Raji (cell line): ENCODE data around the gene ANKRD31.

Experiments used
- POLR2A ChIP-seq: IDR thresholded peaks from 2 replicates; pipeline ENCODE4 v1.6.1; 2011; ENCODE audit warnings: low read depth, low read length, control low read depth; ENCODE audit not compliant: insufficient read depth

The ANKRD31 gene

GRCh38 chr5:75108931-75109596, 127.6 kb downstream of the ANKRD31 start:
- TF ChIP-seq POLR2A: no peak

- no peak for TF ChIP-seq POLR2A
Observed at GRCh38 chr5:75108515-75108914, 128.2 kb downstream of the ANKRD31 start.

DNA sequence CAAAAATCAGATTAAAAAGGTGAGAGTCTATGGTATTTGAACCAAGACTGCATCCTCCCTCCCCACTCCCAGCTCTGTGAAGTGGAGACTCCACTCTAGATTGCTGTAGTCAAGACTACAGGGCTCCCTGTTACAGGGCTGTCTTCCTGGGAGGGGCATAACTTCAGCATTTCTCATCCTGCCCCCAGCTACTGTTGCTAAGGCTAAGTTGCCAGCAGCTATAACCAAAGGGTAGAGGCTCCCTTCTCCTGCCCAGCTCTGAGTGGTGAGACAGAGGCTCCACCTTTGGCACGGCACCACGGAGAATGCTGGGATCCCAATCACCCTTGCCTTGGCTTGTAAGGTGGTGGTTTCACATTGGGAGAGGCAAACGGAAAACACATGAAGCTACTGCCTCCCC, 145.1 kb downstream of the ANKRD31 start:
- no peak for TF ChIP-seq POLR2A

- no peak for TF ChIP-seq POLR2A
Observed at GRCh38 chr5:75089662-75090061, 147.0 kb downstream of the ANKRD31 start.

- TF ChIP-seq POLR2A: no peak
Observed at GRCh38 chr5:75089137-75089536, 147.5 kb downstream of the ANKRD31 start.

DNA sequence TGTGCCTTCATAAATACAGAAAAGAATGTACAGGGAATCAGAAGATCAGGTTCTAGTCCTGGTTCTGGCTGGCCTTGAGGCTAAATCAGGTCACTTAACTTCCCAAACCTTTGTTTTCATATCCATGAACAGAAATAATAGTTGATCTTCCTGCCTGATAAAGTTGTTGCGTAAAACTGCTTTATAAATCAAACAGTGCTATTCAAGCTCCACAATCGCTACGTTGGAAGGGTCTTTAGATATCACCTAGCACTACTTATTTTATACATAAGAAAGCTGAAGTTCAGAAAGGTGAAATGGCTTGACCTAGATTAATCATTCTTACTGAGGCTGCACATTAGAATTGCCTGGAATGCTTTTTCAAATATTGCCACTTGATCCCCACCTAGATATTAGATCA, 148.0 kb downstream of the ANKRD31 start:
- TF ChIP-seq POLR2A: no peak

GRCh38 chr5:75081510-75081909, 155.2 kb downstream of the ANKRD31 start:
- no peak for TF ChIP-seq POLR2A

DNA sequence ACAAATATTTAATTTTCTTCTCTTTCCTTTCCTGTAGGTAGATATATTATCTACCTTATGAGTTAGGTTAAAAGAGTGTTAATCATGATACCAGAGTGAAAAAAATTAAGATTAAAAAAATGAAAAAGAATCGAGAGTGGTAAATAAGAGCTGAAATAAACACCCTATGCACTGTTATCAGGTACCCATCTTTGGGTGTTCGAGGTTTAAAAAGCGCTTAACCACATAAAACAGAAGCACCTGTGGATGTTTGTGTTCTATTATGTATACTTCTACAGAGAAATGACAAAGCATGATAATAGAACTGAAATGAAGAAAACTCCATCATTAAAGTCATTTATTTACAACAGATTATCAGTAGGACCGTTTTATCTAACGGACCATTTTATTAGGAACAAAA, 158.7 kb downstream of the ANKRD31 start:
- TF ChIP-seq POLR2A: no peak

DNA sequence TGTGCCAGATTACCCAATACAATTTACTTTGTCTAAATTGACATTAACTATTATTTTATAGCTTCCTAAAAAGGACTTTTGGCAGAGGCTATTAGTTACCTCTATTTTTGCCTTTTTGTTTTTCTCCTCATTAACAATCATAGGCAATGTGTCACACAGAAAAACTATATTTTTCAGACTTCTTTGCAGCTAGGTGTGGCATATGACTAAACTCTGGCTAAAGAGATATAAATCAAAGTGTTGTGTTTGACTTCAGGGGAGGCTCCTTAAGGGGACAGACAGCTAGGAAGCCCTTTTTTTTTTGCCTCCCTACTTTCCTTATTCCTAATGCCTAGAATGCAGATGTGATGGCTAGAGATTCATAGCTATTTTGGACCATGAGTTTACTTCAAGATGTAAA, 164.6 kb downstream of the ANKRD31 start:
- no peak for TF ChIP-seq POLR2A

GRCh38 chr5:75071100-75071499, 165.6 kb downstream of the ANKRD31 start:
- no peak for TF ChIP-seq POLR2A

- TF ChIP-seq POLR2A: no peak
Observed at GRCh38 chr5:75067434-75067833, 169.2 kb downstream of the ANKRD31 start.

DNA sequence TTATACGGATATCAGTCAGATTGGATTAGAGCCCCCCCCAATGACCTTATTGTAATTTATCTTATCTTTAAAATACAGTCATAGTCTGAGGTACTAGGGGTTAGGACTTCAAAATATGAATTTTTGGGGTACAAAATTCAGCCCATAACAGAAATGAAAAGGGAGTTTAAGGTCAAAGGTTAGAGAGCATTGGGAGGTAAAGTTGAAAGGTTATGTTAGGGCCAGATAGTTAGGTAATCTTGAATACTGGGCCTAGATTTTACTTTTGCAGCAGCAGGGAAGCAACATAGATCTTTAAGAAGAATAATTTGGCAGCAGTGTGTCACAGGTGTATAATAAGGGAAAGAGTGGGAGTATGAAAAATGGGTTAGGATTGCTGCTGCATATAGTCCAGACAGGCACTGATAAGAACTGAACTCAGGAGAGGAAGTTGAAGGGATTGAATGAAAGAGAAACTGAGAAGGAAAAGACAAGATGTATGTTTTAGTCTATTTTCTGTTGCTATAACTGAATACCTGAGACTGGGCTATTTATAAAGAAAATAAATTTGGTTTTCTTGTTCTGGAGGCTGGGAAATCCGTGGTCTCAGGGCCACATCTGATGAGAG, 173.7 kb downstream of the ANKRD31 start:
- no peak for TF ChIP-seq POLR2A

GRCh38 chr5:75059912-75060545, 176.6 kb downstream of the ANKRD31 start:
- no peak for TF ChIP-seq POLR2A

DNA sequence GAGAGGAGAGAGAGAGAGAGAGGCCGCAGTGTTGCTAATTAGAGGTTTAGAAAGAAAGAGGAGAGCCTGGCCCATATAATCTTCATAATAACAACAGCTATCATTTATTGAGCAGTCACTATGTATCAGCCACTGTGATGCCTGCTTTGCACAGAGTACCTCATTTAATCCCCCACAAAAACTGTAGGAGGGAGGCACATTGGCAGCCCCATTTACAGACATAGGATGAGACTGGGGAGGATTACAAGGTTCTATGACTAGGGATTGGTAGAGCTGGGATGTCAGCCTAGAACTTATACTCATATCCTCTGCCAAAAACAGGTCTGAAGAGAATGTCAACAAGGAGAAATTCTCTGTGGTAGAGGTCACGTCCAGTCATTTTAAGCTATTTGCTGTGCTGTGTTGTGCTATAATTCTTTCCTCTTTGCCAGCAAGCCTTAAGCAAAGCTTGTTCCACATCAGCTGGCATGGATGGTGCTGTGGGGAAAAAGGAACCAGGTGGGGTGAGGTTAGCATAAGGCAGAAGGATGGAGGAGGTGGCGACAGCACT, 177.6 kb downstream of the ANKRD31 start:
- TF ChIP-seq POLR2A: no peak

DNA sequence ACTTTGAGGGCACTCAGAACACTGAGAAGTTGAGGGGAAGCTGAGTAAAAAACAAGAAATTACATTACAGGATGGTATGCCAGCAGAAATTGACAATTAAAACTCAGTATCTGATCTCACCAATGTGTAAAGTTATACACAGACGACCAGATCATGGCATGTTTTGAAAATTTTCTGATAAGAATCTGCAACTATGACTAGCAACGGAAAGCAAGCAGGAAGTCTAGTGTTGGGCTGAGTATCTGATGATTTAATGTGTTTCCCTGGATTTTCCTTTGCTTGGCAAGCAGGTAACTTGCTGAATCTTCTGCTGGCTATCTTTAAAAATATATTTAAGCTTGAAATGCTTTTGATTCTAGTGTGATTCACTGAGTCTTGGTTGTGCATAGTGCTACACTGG, 179.1 kb downstream of the ANKRD31 start:
- no peak for TF ChIP-seq POLR2A

- TF ChIP-seq POLR2A: no peak
Observed at GRCh38 chr5:75055727-75056144, 180.9 kb downstream of the ANKRD31 start.
